Middle frontal gyrus (tissue), 1 donor: ENCODE measurements around the gene RBM20.
"Not testable (repeated sequence)": the region's sequence is repeated elsewhere in the genome, so short reads cannot be mapped to it uniquely, and the experiment has no call there.

Experiments used
- DNase-seq: peaks from one replicate; pipeline ENCODE4 v3.0.0-alpha.2; 2015; ENCODE audit warnings: low spot score; ENCODE audit errors: extremely low spot score

RBM20 gene

GRCh38 chr10:110625356-110625894 lies 18.7 kb upstream of the RBM20 start:
- no peak for DNase-seq

GRCh38 chr10:110625951-110626855 lies 17.9 kb upstream of the RBM20 start:
- DNase-seq: no peak

- no peak for DNase-seq
Measured at GRCh38 chr10:110628161-110628560, 16.0 kb upstream of the RBM20 start.

GRCh38 chr10:110629680-110630191 lies 14.4 kb upstream of the RBM20 start:
- DNase-seq: no peak

- DNase-seq: no peak
Measured at GRCh38 chr10:110631934-110632333, 12.2 kb upstream of the RBM20 start.

- no peak for DNase-seq
Measured at GRCh38 chr10:110632591-110633215, 11.4 kb upstream of the RBM20 start.

GRCh38 chr10:110634527-110635209 lies 9.5 kb upstream of the RBM20 start:
- no peak for DNase-seq

- DNase-seq: no peak
Measured at GRCh38 chr10:110636572-110636931, 7.6 kb upstream of the RBM20 start.

- DNase-seq: no peak
Measured at GRCh38 chr10:110636932-110637557, 7.1 kb upstream of the RBM20 start.

- no peak for DNase-seq
Measured at GRCh38 chr10:110637558-110638053, 6.5 kb upstream of the RBM20 start.

- DNase-seq: no peak
Measured at GRCh38 chr10:110638319-110638718, 5.8 kb upstream of the RBM20 start.

GRCh38 chr10:110639046-110639445 lies 5.1 kb upstream of the RBM20 start:
- not testable (repeated sequence) for DNase-seq

GRCh38 chr10:110639858-110640257 lies 4.3 kb upstream of the RBM20 start:
- not testable (repeated sequence) for DNase-seq

- no peak for DNase-seq
Measured at GRCh38 chr10:110641256-110641655, 2.9 kb upstream of the RBM20 start.

GRCh38 chr10:110642204-110643034 lies 1.7 kb upstream of the RBM20 start:
- DNase-seq: no peak

- DNase-seq: no peak
Measured at GRCh38 chr10:110643035-110643652, 992 bp upstream of the RBM20 start.

- no peak for DNase-seq
Measured at GRCh38 chr10:110644598-110645462, 694 bp downstream of the RBM20 start.

GRCh38 chr10:110646417-110647135 lies 2.4 kb downstream of the RBM20 start:
- DNase-seq: no peak
